GM12878 (cell line): Measurements from ENCODE around the gene ELP4. TPM values are rescaled to one million over a fixed set of nuclear protein-coding genes. Genes with fewer than 3 reads are reported as not detected.

Experiments
- ATAC-seq: fragments of 200-7000 bp; cut with Tn5 transposase; 3 replicates; pipeline ENCODE4 v1.9.1; 2020; ENCODE audit warnings: mild to moderate bottlenecking, moderate library complexity
- BruUV-seq: library from RNA; stranded (reverse); fragments of 400-500 nt; replicated peaks from 2 replicates; lab custom pipeline; 2021; lab: Mats Ljungman, UMichigan
- CTCF ChIA-PET: fragments of 300-600 bp; sonication (Branson Sonifier 250); formaldehyde crosslinking; extraction: SDS; loops from one replicate; lab custom pipeline; 2021; ENCODE audit warnings: inconsistent platforms; lab: Yijun Ruan, JAX
- POLR2A ChIA-PET: fragments of 350-600 bp; formaldehyde crosslinking; extraction: SDS; loops from one replicate; lab custom pipeline; 2021; ENCODE audit warnings: inconsistent platforms; lab: Charles Lee
- RAD21 ChIA-PET: fragments of 300-600 bp; sonication (Branson Sonifier 250); formaldehyde crosslinking; loops from one replicate; lab custom pipeline; 2023; ENCODE audit warnings: antibody characterized with exemption; ENCODE audit not compliant: unreplicated experiment; lab: Charles Lee
- SMC1A ChIA-PET: fragments of 300-600 bp; sonication (Branson Sonifier 250); formaldehyde crosslinking; loops from one replicate; lab custom pipeline; 2023; ENCODE audit not compliant: unreplicated experiment, uncharacterized antibody; lab: Charles Lee
- DNase-seq: peaks from one replicate; pipeline ENCODE4 v3.0.0-alpha.2; 2011; ENCODE audit warnings: low read depth, low spot score
- FAIRE-seq: peaks from 3 replicates; lab custom pipeline; 2011; peaks lifted over from hg19 to GRCh38; lab: Jason Lieb, UNC
- H2AFZ ChIP-seq: 2 replicates; pipeline ENCODE4 v1.6.0; 2011; ENCODE audit warnings: low read depth, low read length, control low read depth; ENCODE audit not compliant: control insufficient read depth
- H3K27ac ChIP-seq: 2 replicates; pipeline ENCODE4 v1.5.1; 2011; ENCODE audit warnings: control low read depth; ENCODE audit not compliant: control insufficient read depth, insufficient read depth
- H3K27me3 ChIP-seq, 2 experiments: replicated peaks in 1 of 2; 2 replicates each; pipeline versions ENCODE4 v1.6.0 to v1.6.1; 2011; ENCODE audit warnings: low read length in 1 of 2; ENCODE audit not compliant: control insufficient read depth in 2 of 2, insufficient read depth in 2 of 2
- H3K36me3 ChIP-seq, 2 experiments: 2 replicates each; pipeline ENCODE4 v1.5.1; 2011; ENCODE audit warnings: low read length in 1 of 2; ENCODE audit not compliant: control insufficient read depth in 2 of 2, insufficient read depth in 2 of 2
- H3K4me1 ChIP-seq: 2 replicates; pipeline ENCODE4 v1.6.1; 2011; ENCODE audit warnings: mild to moderate bottlenecking, low read length, moderate library complexity, mixed read lengths; ENCODE audit not compliant: control insufficient read depth, insufficient read depth
- H3K4me2 ChIP-seq: 2 replicates; pipeline ENCODE4 v1.6.0; 2011; ENCODE audit warnings: control low read depth; ENCODE audit not compliant: control insufficient read depth, insufficient read depth
- H3K4me3 ChIP-seq: fragments of 200-600 bp; sonication (generic); 2 replicates; pipeline ENCODE4 v1.5.1; 2016
- H3K79me2 ChIP-seq: 2 replicates; pipeline ENCODE4 v1.6.0; 2011; ENCODE audit warnings: low read length; ENCODE audit not compliant: control insufficient read depth, insufficient read depth
- H3K9ac ChIP-seq: 2 replicates; pipeline ENCODE4 v1.8.0; 2011; ENCODE audit warnings: low read length, control low read depth, mixed read lengths; ENCODE audit not compliant: control insufficient read depth, insufficient read depth
- H3K9me3 ChIP-seq: replicated peaks from 3 replicates; pipeline ENCODE4 v1.5.1; 2011; ENCODE audit warnings: mild to moderate bottlenecking, low read length; ENCODE audit not compliant: control insufficient read depth, insufficient read depth
- H4K20me1 ChIP-seq: 2 replicates; pipeline ENCODE4 v1.6.0; 2011; ENCODE audit not compliant: control insufficient read depth, insufficient read depth
- BHLHE40 ChIP-seq, 2 experiments: fragments of 450-650 bp in 1 of 2; IDR thresholded peaks; 2 replicates each; pipeline ENCODE4 v1.6.1; 2011 to 2017; ENCODE audit warnings: low read depth in 2 of 2, borderline replicate concordance in 1 of 2, improper control_type of control experiment in 1 of 2, low read length in 1 of 2, mild to moderate bottlenecking in 1 of 2
- RCOR1 ChIP-seq: conservative IDR thresholded peaks from 2 replicates; pipeline ENCODE4 v1.6.1; 2012; ENCODE audit warnings: low read depth, low read length, improper control_type of control experiment
- SMARCA5 ChIP-seq: fragments of 450-650 bp; IDR thresholded peaks from 2 replicates; pipeline ENCODE4 v1.6.1; 2017; ENCODE audit warnings: mild to moderate bottlenecking
- SUZ12 ChIP-seq: fragments of 200-600 bp; sonication (generic); IDR thresholded peaks from one replicate; pipeline ENCODE4 v1.6.1; 2018; ENCODE audit warnings: antibody characterized with exemption, mild to moderate bottlenecking; ENCODE audit not compliant: unreplicated experiment
- WGBS: methylation state at CpG from one replicate; pipeline ENCODE4 v1.1.6; 2016; ENCODE audit warnings: low lambda C conversion rate; ENCODE audit not compliant: insufficient replicate concordance, insufficient coverage; ENCODE audit errors: missing lambda C conversion rate; 5-methylcytosine and 5-hydroxymethylcytosine counted together
- in situ Hi-C: fragments of 300-500 bp; cut with MboI; formaldehyde crosslinking; loops from 9 replicates; pipeline ENCODE4 v1.14.3; 2018; ENCODE audit warnings: mixed read lengths
- intact Hi-C: fragments of 100-400 bp; cut with micrococcal nuclease; formaldehyde crosslinking; loops from one replicate; pipeline ENCODE4 v1.14.2; 2022; ENCODE audit not compliant: unreplicated experiment
- polyA plus RNA-seq, 11 experiments: library from polyadenylated mRNA; depleted of rRNA in 4 of 11; unstranded in 6 of 11; stranded (reverse) in 5 of 11; fragments of >200 nt; fragmentation: Nextera tagmentation in 4 of 11; fragmentation: Illumina TruSeq in 1 of 11; extraction: Ambion mirVana in 4 of 11; extraction: Trizol in 1 of 11; gene quantifications; 1 replicate in 1 of 11; 2 replicates in 10 of 11; pipeline versions ENCODE4 v1.2.1 to v1.2.3, GENCODE V29; 2011 to 2016; ENCODE audit warnings: inconsistent platforms in 2 of 11, missing spikeins in 2 of 11, low read depth in 1 of 11
- total RNA-seq, 4 experiments: library from RNA; depleted of rRNA in 3 of 4; stranded (reverse); fragments of >200 nt in 3 of 4; fragmentation: Illumina TruSeq in 1 of 4; extraction: Trizol in 1 of 4; gene quantifications; 2 replicates each; pipeline versions ENCODE4 v1.2.1 to v1.2.3, GENCODE V29; 2013 to 2021
- TF ChIP-seq, protein P1 (sequence below): fragments of 450-650 bp; IDR thresholded peaks from 2 replicates; pipeline ENCODE4 v1.6.1; 2016; ENCODE audit warnings: mild to moderate bottlenecking

ELP4 gene
- total and polyA plus RNA-seq, 10 of the 15 experiments (the other 5 are each of a cell fraction or from before 2014, with no cell fraction given) = 17.7 to 36.1 (median 27.0) TPM

DNA sequence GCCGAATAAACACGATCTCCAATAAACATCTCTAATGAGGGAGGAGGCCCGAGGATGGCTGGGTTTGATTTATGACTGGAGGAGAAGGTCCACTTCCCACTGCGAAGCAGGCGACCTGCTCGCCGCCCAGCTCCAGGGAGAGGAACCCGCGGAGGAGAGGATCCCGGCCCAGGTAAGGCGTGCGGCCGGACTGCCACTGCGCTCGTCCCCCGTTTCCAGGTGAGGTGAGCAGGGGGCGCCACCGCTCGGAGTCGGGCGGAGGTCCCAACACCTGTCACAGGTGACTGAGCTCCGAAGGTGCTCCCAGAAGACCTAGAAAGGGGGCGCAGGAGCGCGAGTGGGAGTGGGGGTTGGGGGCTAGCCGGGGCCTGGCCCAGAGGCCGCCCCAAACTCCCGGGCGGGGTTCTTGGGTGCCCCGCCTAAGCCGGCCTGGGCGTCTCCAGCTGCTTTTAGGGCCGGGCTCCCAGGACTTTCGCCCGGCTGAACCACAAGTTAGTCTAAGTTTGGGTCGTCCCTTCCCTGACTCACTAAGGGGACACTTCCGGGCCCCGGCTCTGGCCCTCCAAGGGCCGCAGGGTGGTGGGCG, 307.0 kb downstream of the ELP4 start:
- TF ChIP-seq RCOR1 (no peak), SMARCA5 (no peak), BHLHE40 (IDR thresholded peaks at IDR 0.05; ENCODE audit: borderline replicate concordance in 1 of 2, low read depth in 2 of 2, low read length in 1 of 2) (no peak), SUZ12 (peak; percentile 49)
- TF ChIP-seq, protein P1, sequence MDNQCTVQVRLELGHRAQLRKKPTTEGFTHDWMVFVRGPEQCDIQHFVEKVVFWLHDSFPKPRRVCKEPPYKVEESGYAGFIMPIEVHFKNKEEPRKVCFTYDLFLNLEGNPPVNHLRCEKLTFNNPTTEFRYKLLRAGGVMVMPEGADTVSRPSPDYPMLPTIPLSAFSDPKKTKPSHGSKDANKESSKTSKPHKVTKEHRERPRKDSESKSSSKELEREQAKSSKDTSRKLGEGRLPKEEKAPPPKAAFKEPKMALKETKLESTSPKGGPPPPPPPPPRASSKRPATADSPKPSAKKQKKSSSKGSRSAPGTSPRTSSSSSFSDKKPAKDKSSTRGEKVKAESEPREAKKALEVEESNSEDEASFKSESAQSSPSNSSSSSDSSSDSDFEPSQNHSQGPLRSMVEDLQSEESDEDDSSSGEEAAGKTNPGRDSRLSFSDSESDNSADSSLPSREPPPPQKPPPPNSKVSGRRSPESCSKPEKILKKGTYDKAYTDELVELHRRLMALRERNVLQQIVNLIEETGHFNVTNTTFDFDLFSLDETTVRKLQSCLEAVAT = no peak
- ChIA-PET SMC1A (interaction anchor here (1.5 kb wide), 1 partner anchor 142 kb away, joined by 3 read pairs; no protein-coding TSS in a partner anchor), CTCF (no interaction called here), RAD21 (no interaction called here), POLR2A (no interaction called here)
- Histone ChIP-seq H3K27ac (no peak overlapping the region), H4K20me1 (peaks cover 3% of the 10 kb centered on the region; the same call in 1 of the 2 replicates), H3K27me3 (peaks cover 25 to 62% of the 10 kb centered on the region in 2 experiments), H3K4me2 (peak overlapping the region; percentile 62), H3K79me2 (no peaks in the 10 kb centered on the region), H3K4me3 (peak overlapping the region; percentile 24; the same call in 1 of the 2 replicates), H3K9me3 (no peaks in the 10 kb centered on the region; the same call in 2 of the 3 replicates), H2AFZ (no peak overlapping the region), H3K4me1 (peaks cover 6% of the 10 kb centered on the region; the same call in 1 of the 2 replicates), H3K36me3 (no peaks in the 10 kb centered on the region), H3K9ac (no peak overlapping the region)
- DNase-seq (no peak), ATAC-seq (no peak), FAIRE-seq (no peak)
- in situ Hi-C loops = no loop called here
- intact Hi-C loops = no loop called here
- WGBS = 81% methylated on average over 31 of the region's 40 CpGs
- no TSS peak for BruUV-seq
